ENCODE data around the gene BTBD9. TPM values are rescaled to one million over a fixed set of nuclear protein-coding genes. Genes with fewer than 3 reads are reported as not detected.
A peak's percentile ranks its signal among the peaks of the same experiment; 100 is the strongest.

BTBD9 gene
- total RNA-seq, 1 experiment from 2014 or later, result 19.4 TPM

- H3K27ac Mint-ChIP-seq (ENCODE audit: unreplicated experiment), result no peak overlapping the region
- no peak overlapping the region for H3K4me3 Mint-ChIP-seq (ENCODE audit: low read depth, unreplicated experiment)
- intact Hi-C loops (cut with micrococcal nuclease; ENCODE audit: unreplicated experiment), result no loop called here
- H3K9me3 Mint-ChIP-seq (ENCODE audit: low read depth, unreplicated experiment), result no peaks in the 10 kb centered on the region
- BruUV-seq (replicated peaks), result no TSS peak
- DNase-seq, result no peak
- H3K27me3 Mint-ChIP-seq (ENCODE audit: unreplicated experiment), result no peaks in the 10 kb centered on the region
- CTCF ChIA-PET, result no interaction called here
- H3K36me3 Mint-ChIP-seq (ENCODE audit: insufficient read depth, unreplicated experiment), result peaks cover 10% of the 10 kb centered on the region
- peaks cover 13% of the 10 kb centered on the region for H3K4me1 Mint-ChIP-seq (ENCODE audit: low read depth, unreplicated experiment)
- TF ChIP-seq CTCF (IDR thresholded peaks at IDR 0.05; ENCODE audit: unreplicated experiment), result no peak
Measured at GRCh38 chr6:38141716-38142115, 498.0 kb downstream of the BTBD9 start.

- intact Hi-C loops (cut with micrococcal nuclease; ENCODE audit: unreplicated experiment), result no loop called here
- H3K27me3 Mint-ChIP-seq (ENCODE audit: unreplicated experiment), result no peaks in the 10 kb centered on the region
- TF ChIP-seq CTCF (IDR thresholded peaks at IDR 0.05; ENCODE audit: unreplicated experiment), result no peak
- H3K9me3 Mint-ChIP-seq (ENCODE audit: low read depth, unreplicated experiment), result no peaks in the 10 kb centered on the region
- no peak for DNase-seq
- peaks cover 6% of the 10 kb centered on the region for H3K4me1 Mint-ChIP-seq (ENCODE audit: low read depth, unreplicated experiment)
- CTCF ChIA-PET, result no interaction called here
- no peak overlapping the region for H3K4me3 Mint-ChIP-seq (ENCODE audit: low read depth, unreplicated experiment)
- no TSS peak for BruUV-seq (replicated peaks)
- no peak overlapping the region for H3K27ac Mint-ChIP-seq (ENCODE audit: unreplicated experiment)
- H3K36me3 Mint-ChIP-seq (ENCODE audit: insufficient read depth, unreplicated experiment), result peaks cover 8% of the 10 kb centered on the region
Measured at GRCh38 chr6:38141085-38141484, 498.6 kb downstream of the BTBD9 start.

GRCh38 chr6:38138374-38138773 is 501.4 kb downstream of the BTBD9 start:
- CTCF ChIA-PET, result no interaction called here
- DNase-seq, result no peak
- intact Hi-C loops (cut with micrococcal nuclease; ENCODE audit: unreplicated experiment), result no loop called here
- H3K9me3 Mint-ChIP-seq (ENCODE audit: low read depth, unreplicated experiment), result no peaks in the 10 kb centered on the region
- H3K4me1 Mint-ChIP-seq (ENCODE audit: low read depth, unreplicated experiment), result peaks cover 9% of the 10 kb centered on the region
- H3K27ac Mint-ChIP-seq (ENCODE audit: unreplicated experiment), result no peak overlapping the region
- peaks cover 4% of the 10 kb centered on the region for H3K36me3 Mint-ChIP-seq (ENCODE audit: insufficient read depth, unreplicated experiment)
- H3K4me3 Mint-ChIP-seq (ENCODE audit: low read depth, unreplicated experiment), result no peak overlapping the region
- no peak for TF ChIP-seq CTCF (IDR thresholded peaks at IDR 0.05; ENCODE audit: unreplicated experiment)
- H3K27me3 Mint-ChIP-seq (ENCODE audit: unreplicated experiment), result no peaks in the 10 kb centered on the region
- BruUV-seq (replicated peaks), result no TSS peak

GRCh38 chr6:38137608-38138265 is 502.0 kb downstream of the BTBD9 start:
- BruUV-seq (replicated peaks), result no TSS peak

More at GRCh38 chr6:38137608-38138265, 502.0 kb downstream of the BTBD9 start:
- no peak for TF ChIP-seq CTCF (IDR thresholded peaks at IDR 0.05; ENCODE audit: unreplicated experiment)
- CTCF ChIA-PET, result no interaction called here
- Mint-ChIP-seq H3K4me3 (ENCODE audit: low read depth, unreplicated experiment) (no peak overlapping the region), H3K27me3 (ENCODE audit: unreplicated experiment) (no peaks in the 10 kb centered on the region), H3K9me3 (ENCODE audit: low read depth, unreplicated experiment) (no peaks in the 10 kb centered on the region), H3K27ac (ENCODE audit: unreplicated experiment) (peak overlapping the region; percentile 30), H3K4me1 (ENCODE audit: low read depth, unreplicated experiment) (peaks cover 9% of the 10 kb centered on the region), H3K36me3 (ENCODE audit: insufficient read depth, unreplicated experiment) (peaks cover 4% of the 10 kb centered on the region)
- intact Hi-C loops (cut with micrococcal nuclease; ENCODE audit: unreplicated experiment), result no loop called here
- no peak for DNase-seq

Measured in Calu3 (cell line).